B cell (primary cell): Measurements from ENCODE around the gene BUD13. TPM values are rescaled to one million over a fixed set of nuclear protein-coding genes. Genes with fewer than 3 reads are reported as not detected.

ENCODE experiments used
- ATAC-seq: fragments of 200-7000 bp; cut with Tn5 transposase; one replicate; pipeline ENCODE4 v1.10.0; 2021; ENCODE audit warnings: low read depth, mild to moderate bottlenecking, moderate number of reproducible peaks, moderate library complexity
- CTCF ChIA-PET: fragments of 350-600 bp; sonication (Branson Sonifier 250); formaldehyde crosslinking; loops from one replicate; lab custom pipeline; 2021; ENCODE audit warnings: antibody characterized with exemption, inconsistent platforms; lab: Charles Lee
- POLR2A ChIA-PET: fragments of 350-600 bp; sonication (Branson Sonifier 250); formaldehyde crosslinking; loops from one replicate; lab custom pipeline; 2021; ENCODE audit warnings: antibody characterized with exemption; lab: Charles Lee
- DNase-seq: peaks from one replicate; pipeline ENCODE4 v3.0.0; 2013
- H2AFZ ChIP-seq: 2 replicates; pipeline ENCODE4 v1.6.1; 2012; ENCODE audit warnings: mild to moderate bottlenecking, low read depth, low read length; ENCODE audit not compliant: insufficient read depth, poor library complexity, severe bottlenecking
- H3K27ac ChIP-seq, 2 donors: 1 replicate in 1 of 2; 2 replicates in 1 of 2; pipeline ENCODE4 v1.5.1; 2012 to 2013; ENCODE audit warnings: low read length in 2 of 2, mild to moderate bottlenecking in 2 of 2, moderate library complexity in 1 of 2
- H3K27me3 ChIP-seq, 4 experiments: fragments of 200-600 bp in 1 of 4; sonication (generic) in 1 of 4; replicated peaks in 1 of 4; 1 replicate in 2 of 4; 2 replicates in 2 of 4; pipeline versions ENCODE4 v1.6.1 to v1.7.0; 2013 to 2016; ENCODE audit warnings: low read length in 3 of 4, mild to moderate bottlenecking in 2 of 4, mixed read lengths in 1 of 4, moderate library complexity in 1 of 4; ENCODE audit not compliant: insufficient read depth in 4 of 4, control insufficient read depth in 3 of 4; ENCODE audit errors: control extremely low read depth in 1 of 4
- H3K36me3 ChIP-seq, 2 experiments: replicated peaks in 1 of 2; 1 replicate in 1 of 2; 2 replicates in 1 of 2; pipeline versions ENCODE4 v1.6.1 to v1.7.1; 2013; ENCODE audit warnings: low read length in 1 of 2; ENCODE audit not compliant: insufficient read depth in 2 of 2, control insufficient read depth in 1 of 2; ENCODE audit errors: control extremely low read depth in 1 of 2, extremely low read depth in 1 of 2
- H3K4me1 ChIP-seq, 2 donors: fragments of 200-600 bp in 1 of 2; sonication (generic) in 1 of 2; 1 replicate in 1 of 2; 2 replicates in 1 of 2; pipeline versions ENCODE4 v1.5.1 to v1.6.1; 2013 to 2017; ENCODE audit warnings: low read length in 2 of 2; ENCODE audit not compliant: control insufficient read depth in 2 of 2, insufficient read depth in 2 of 2
- H3K4me2 ChIP-seq: replicated peaks from 2 replicates; pipeline ENCODE3; 2012; ENCODE audit warnings: mild to moderate bottlenecking, low read depth, low read length; ENCODE audit not compliant: poor library complexity, severe bottlenecking
- H3K4me3 ChIP-seq, 5 experiments: fragments of 200-600 bp in 1 of 5; sonication (generic) in 1 of 5; 1 replicate in 3 of 5; 2 replicates in 2 of 5; pipeline versions ENCODE4 v1.5.1 to v1.7.0; 2011 to 2016; ENCODE audit warnings: low read length in 4 of 5, mild to moderate bottlenecking in 4 of 5, low read depth in 2 of 5, control low read depth in 1 of 5, moderate library complexity in 1 of 5; ENCODE audit not compliant: insufficient read depth in 1 of 5; ENCODE audit errors: control extremely low read depth in 1 of 5, extremely low read depth in 1 of 5
- H3K79me2 ChIP-seq: fragments of 200-600 bp; sonication (generic); one replicate; pipeline ENCODE4 v1.6.0; 2016; ENCODE audit warnings: low read length; ENCODE audit not compliant: control insufficient read depth, insufficient read depth
- H3K9ac ChIP-seq: fragments of 200-600 bp; sonication (generic); 2 replicates; pipeline ENCODE4 v1.6.1; 2017; ENCODE audit warnings: mild to moderate bottlenecking, low read length, moderate library complexity
- H3K9me3 ChIP-seq, 3 donors: one replicate each; pipeline versions ENCODE4 v1.6.1 to v1.7.1; 2013; ENCODE audit warnings: low read length in 2 of 3; ENCODE audit not compliant: control insufficient read depth in 2 of 3, insufficient read depth in 1 of 3; ENCODE audit errors: control extremely low read depth in 1 of 3
- H4K20me1 ChIP-seq: 2 replicates; pipeline ENCODE4 v1.6.0; 2012; ENCODE audit warnings: mild to moderate bottlenecking, low read length; ENCODE audit not compliant: insufficient read depth, control insufficient read depth, poor library complexity, severe bottlenecking
- H3K27ac Mint-ChIP-seq: one replicate; pipeline ENCODE4 v1.8.0; 2021; ENCODE audit warnings: mixed read lengths
- H3K27me3 Mint-ChIP-seq: one replicate; pipeline ENCODE4 v1.8.0; 2021; ENCODE audit warnings: mixed read lengths
- H3K4me1 Mint-ChIP-seq: one replicate; pipeline ENCODE4 v1.8.0; 2021; ENCODE audit warnings: mixed read lengths
- H3K4me3 Mint-ChIP-seq: one replicate; pipeline ENCODE4 v1.8.0; 2021; ENCODE audit warnings: mixed read lengths
- H3K9me3 Mint-ChIP-seq: one replicate; pipeline ENCODE4 v1.8.0; 2022; ENCODE audit warnings: mixed read lengths; ENCODE audit not compliant: insufficient read depth
- EZH2 ChIP-seq: IDR thresholded peaks from 2 replicates; pipeline ENCODE4 v1.6.1; 2012; ENCODE audit warnings: borderline replicate concordance, low read depth, mild to moderate bottlenecking, moderate library complexity, low read length; ENCODE audit not compliant: insufficient read depth, poor library complexity, severe bottlenecking
- WGBS: methylation state at CpG from one replicate; pipeline ENCODE4 v1.1.5; 2013; ENCODE audit warnings: missing lambda C conversion rate; ENCODE audit not compliant: insufficient coverage; 5-methylcytosine and 5-hydroxymethylcytosine counted together
- intact Hi-C: fragments of 100-400 bp; cut with micrococcal nuclease; formaldehyde crosslinking; loops from one replicate; pipeline ENCODE4 v1.10.0; 2022
- polyA plus RNA-seq: library from polyadenylated mRNA; depleted of rRNA; stranded (reverse); fragments of >200 nt; gene quantifications from 2 replicates; pipeline ENCODE4 v1.2.3, GENCODE V29; 2012
- total RNA-seq, 2 donors: library from RNA; stranded (reverse); fragments of 120-200 nt in 1 of 2; gene quantifications; 1 replicate in 1 of 2; 2 replicates in 1 of 2; pipeline versions ENCODE4 v1.2.3 to v1.2.4, GENCODE V29; 2013 to 2022
- TF ChIP-seq, protein P1 (sequence below): fragments of 200-600 bp; IDR thresholded peaks from one replicate; pipeline ENCODE4 v1.8.0; 2022; ENCODE audit warnings: antibody characterized with exemption, mild to moderate bottlenecking

BUD13 gene
- total and polyA plus RNA-seq, 2 donors (not counting 1 experiment from before 2014, with no cell fraction given): 14.1 to 24.2 TPM

DNA sequence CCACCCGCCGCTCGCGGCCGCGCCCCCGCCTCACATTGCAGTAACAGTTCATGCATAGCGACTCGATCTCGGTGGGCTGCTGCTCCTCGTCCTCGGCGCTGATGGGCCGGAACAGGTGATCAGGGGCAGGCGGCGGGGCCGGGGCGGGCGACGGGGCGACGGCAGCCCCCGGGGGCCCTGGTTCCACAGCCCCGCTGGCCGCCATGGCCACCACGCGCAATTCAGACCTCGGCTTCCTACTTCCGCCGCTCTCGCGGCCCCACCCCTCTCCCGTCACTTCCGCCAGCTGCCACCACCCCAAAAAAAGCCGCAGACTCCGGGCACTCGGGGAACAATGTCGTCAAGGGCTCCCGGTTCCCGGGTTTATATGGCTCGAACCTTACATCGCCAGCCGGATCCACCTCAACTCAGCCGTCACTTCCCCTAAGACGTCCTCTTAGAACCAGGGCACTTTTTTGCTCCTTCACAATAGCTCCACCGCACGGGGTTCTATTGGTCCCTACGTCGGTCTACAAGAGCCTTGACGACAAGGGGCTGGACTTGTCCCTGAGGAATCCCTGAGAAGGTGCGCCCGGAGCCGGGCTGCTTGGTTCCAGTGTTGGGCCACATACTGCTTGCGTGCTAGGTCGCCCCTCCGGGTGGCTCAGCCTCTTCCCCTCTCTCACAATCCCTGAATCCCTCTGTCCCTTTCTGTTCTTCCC lies 15.1 kb upstream of the BUD13 start, which contains the start of gene ZPR1:
Gene ZPR1, minus strand, starts transcription at position 238 of the 701 bp plus-strand sequence. Its CDS starts 33 bp downstream, at position 205.
- Histone ChIP-seq H3K27me3 (peaks cover 0 to 10% (median 0%) of the 10 kb centered on the region in 4 experiments), H3K4me3 (peak within 1 kb of the TSS; percentile 69 to 88 (median 81)), H2AFZ (peak within 1 kb of the TSS; percentile 96), H3K4me1 (peaks cover 22 to 29% of the 10 kb centered on the region in 2 donors), H3K4me2 (peak within 1 kb of the TSS; percentile 91), H3K27ac (peak within 1 kb of the TSS; percentile 47 to 82), H3K36me3 (peaks cover 6 to 38% of the 10 kb centered on the region in 2 experiments), H3K9ac (peak within 1 kb of the TSS; percentile 88), H4K20me1 (peaks cover 4% of the 10 kb centered on the region), H3K9me3 (no peaks in the 10 kb centered on the region), H3K79me2 (peaks cover 34% of the 10 kb centered on the region)
- TF ChIP-seq, protein P1, sequence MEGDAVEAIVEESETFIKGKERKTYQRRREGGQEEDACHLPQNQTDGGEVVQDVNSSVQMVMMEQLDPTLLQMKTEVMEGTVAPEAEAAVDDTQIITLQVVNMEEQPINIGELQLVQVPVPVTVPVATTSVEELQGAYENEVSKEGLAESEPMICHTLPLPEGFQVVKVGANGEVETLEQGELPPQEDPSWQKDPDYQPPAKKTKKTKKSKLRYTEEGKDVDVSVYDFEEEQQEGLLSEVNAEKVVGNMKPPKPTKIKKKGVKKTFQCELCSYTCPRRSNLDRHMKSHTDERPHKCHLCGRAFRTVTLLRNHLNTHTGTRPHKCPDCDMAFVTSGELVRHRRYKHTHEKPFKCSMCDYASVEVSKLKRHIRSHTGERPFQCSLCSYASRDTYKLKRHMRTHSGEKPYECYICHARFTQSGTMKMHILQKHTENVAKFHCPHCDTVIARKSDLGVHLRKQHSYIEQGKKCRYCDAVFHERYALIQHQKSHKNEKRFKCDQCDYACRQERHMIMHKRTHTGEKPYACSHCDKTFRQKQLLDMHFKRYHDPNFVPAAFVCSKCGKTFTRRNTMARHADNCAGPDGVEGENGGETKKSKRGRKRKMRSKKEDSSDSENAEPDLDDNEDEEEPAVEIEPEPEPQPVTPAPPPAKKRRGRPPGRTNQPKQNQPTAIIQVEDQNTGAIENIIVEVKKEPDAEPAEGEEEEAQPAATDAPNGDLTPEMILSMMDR: no peak
- no peak for TF ChIP-seq EZH2
- peaks cover 37% of the 10 kb centered on the region for H3K4me1 Mint-ChIP-seq
- CTCF ChIA-PET: interaction anchor here (0.8 to 7.1 kb wide), 7 partner anchors 11 to 439 kb away, joined by 3 to 80 read pairs (median 5); partner anchors contain the start of genes APOA1 and BUD13
- intact Hi-C loops: loop anchor here (1.0 to 5.0 kb wide), 4 partner anchors 15 to 539 kb away; partner anchors contain the start of genes CEP164, PCSK7, RNF214 and SIDT2
- DNase-seq: peak; percentile 88
- peak; percentile 83 for ATAC-seq
- H3K27me3 Mint-ChIP-seq: peaks cover 7% of the 10 kb centered on the region
- 1% methylated on average over 56 of the region's 56 CpGs for WGBS
- H3K9me3 Mint-ChIP-seq: no peaks in the 10 kb centered on the region
- POLR2A ChIA-PET: interaction anchor here (0.7 to 2.3 kb wide), 3 partner anchors 13 to 356 kb away, joined by 6 to 11 read pairs (median 9); partner anchors contain the start of genes BUD13 and PAFAH1B2
- H3K4me3 Mint-ChIP-seq: peak within 1 kb of the TSS; percentile 98
- H3K27ac Mint-ChIP-seq: peak within 1 kb of the TSS; percentile 98
